Heart right ventricle (tissue), 16 donors: ENCODE results near the gene LLGL2. TPM values are rescaled to one million over a fixed set of nuclear protein-coding genes. Genes with fewer than 3 reads are reported as not detected.
A peak's percentile ranks its signal among the peaks of the same experiment; 100 is the strongest.

ENCODE experiments used
- ATAC-seq, 8 donors: fragments of 200-7000 bp; cut with Tn5 transposase; one replicate each; pipeline ENCODE4 v1.9.1; 2020; ENCODE audit warnings: mild to moderate bottlenecking in 8 of 8, moderate library complexity in 8 of 8, moderate number of reproducible peaks in 1 of 8
- DNase-seq, 2 donors: peaks; one replicate each; pipeline ENCODE4 v3.0.0-alpha.2; 2020
- H3K27ac ChIP-seq, 10 donors: fragments of 200-600 bp; sonication (generic) in 2 of 10; one replicate each; pipeline versions ENCODE4 v1.5.0 to v1.8.0; 2020 to 2022; ENCODE audit warnings: mild to moderate bottlenecking in 3 of 10
- H3K27me3 ChIP-seq, 7 donors: fragments of 200-600 bp; one replicate each; pipeline ENCODE4 v1.8.0; 2021 to 2022; ENCODE audit warnings: mild to moderate bottlenecking in 2 of 7
- H3K36me3 ChIP-seq, 9 donors: fragments of 200-600 bp; sonication (generic) in 1 of 9; one replicate each; pipeline versions ENCODE4 v1.5.0 to v1.8.0; 2020 to 2022; ENCODE audit warnings: mild to moderate bottlenecking in 2 of 9
- H3K4me1 ChIP-seq, 9 donors: fragments of 200-600 bp; sonication (generic) in 1 of 9; one replicate each; pipeline versions ENCODE4 v1.5.0 to v1.8.0; 2020 to 2022; ENCODE audit warnings: mild to moderate bottlenecking in 4 of 9
- H3K4me3 ChIP-seq, 10 donors: fragments of 200-600 bp; sonication (generic) in 2 of 10; one replicate each; pipeline versions ENCODE4 v1.5.0 to v1.8.0; 2020 to 2022; ENCODE audit warnings: mild to moderate bottlenecking in 7 of 10, moderate library complexity in 2 of 10
- H3K9me3 ChIP-seq, 11 donors: fragments of 200-600 bp in 10 of 11; sonication (generic) in 2 of 11; one replicate each; pipeline versions ENCODE4 v1.5.0 to v1.8.0; 2013 to 2022; ENCODE audit warnings: mild to moderate bottlenecking in 2 of 11, control low read depth in 1 of 11, moderate library complexity in 1 of 11
- WGBS, 2 donors: extraction: QIAGEN DNeasy Blood & Tissue Kit; methylation state at CpG; one replicate each; pipeline ENCODE4 v1.1.7; 2013; ENCODE audit warnings: inconsistent platforms in 1 of 2; 5-methylcytosine and 5-hydroxymethylcytosine counted together
- intact Hi-C, 10 donors: fragments of 100-400 bp; cut with DNase I; formaldehyde crosslinking; loops; one replicate each; pipeline versions ENCODE4 v1.11.1 to v1.14.2; 2022
- polyA plus RNA-seq, 2 donors: library from polyadenylated mRNA; stranded (reverse); fragments of 200-250 nt; gene quantifications; one replicate each; pipeline ENCODE4 v1.2.3, GENCODE V29; 2013
- total RNA-seq, 10 donors: library from RNA; stranded (reverse); fragmentation: NEBNext Ultra II Directional in 3 of 10; extraction: Animal tissue kit (Norgen Biotek cat#: 25700) in 3 of 10; gene quantifications; one replicate each; pipeline versions ENCODE4 v1.2.1 to v1.2.4, GENCODE V29; 2021 to 2023
- TF ChIP-seq, protein P1 (sequence below), 9 donors: fragments of 200-600 bp; sonication (generic) in 2 of 9; IDR thresholded peaks; one replicate each; pipeline versions ENCODE4 v1.5.0 to v1.8.0; 2021 to 2022; ENCODE audit warnings: antibody characterized with exemption in 9 of 9, mild to moderate bottlenecking in 5 of 9, moderate library complexity in 1 of 9
- donor health status: Arrhythmogenic right ventricular cardiomyopathy.
- donor health status: ischemic (EF 13 %, LVEDD 7.1; RV severe dilation, severe dysfunction).
- donor health status: healthy with polysubstance abuse.
- donor health status: DM: no; HTN: yes; CAD: no.
- donor health status: DM: no; HTN: no; CAD: no.
- donor health status: ischemic (EF 25% LVEDD 6.9; RV normal size, moderate dysfunction).
- donor health status: ischemic (EF 25% LVEDD 5.7; RV mildly dilated, moderate dysfunction).
- donor health status: healthy.
- donor health status: DM: yes; HTN: yes; CAD: no.
- donor health status: Ischemic cardiomyopathy.
- donor health status: ischemic (EF 35%, LVEDD 5.7; RV mildly dilated, moderate dysfunction).
- donor health status: nonischemic (EF 11% LVEDD 7.7; RV severe dilation, severe dysfunction).
- donor health status: DM: yes; HTN: yes; CAD: no.
- donor health status: PGD.
- donor health status: ischemic (EF 29% LVEDD 5.4; RV normal size, mild dysfunction).
- donor health status: nonischemic (EF 23%, LVEDD 6.1; RV moderate dilation, normal function).

LLGL2 gene
- total and polyA plus RNA-seq, 12 donors, result 1.1 to 14.8 (median 3.3) TPM

- no peak overlapping the region for H3K27ac ChIP-seq
- TF ChIP-seq, protein P1, sequence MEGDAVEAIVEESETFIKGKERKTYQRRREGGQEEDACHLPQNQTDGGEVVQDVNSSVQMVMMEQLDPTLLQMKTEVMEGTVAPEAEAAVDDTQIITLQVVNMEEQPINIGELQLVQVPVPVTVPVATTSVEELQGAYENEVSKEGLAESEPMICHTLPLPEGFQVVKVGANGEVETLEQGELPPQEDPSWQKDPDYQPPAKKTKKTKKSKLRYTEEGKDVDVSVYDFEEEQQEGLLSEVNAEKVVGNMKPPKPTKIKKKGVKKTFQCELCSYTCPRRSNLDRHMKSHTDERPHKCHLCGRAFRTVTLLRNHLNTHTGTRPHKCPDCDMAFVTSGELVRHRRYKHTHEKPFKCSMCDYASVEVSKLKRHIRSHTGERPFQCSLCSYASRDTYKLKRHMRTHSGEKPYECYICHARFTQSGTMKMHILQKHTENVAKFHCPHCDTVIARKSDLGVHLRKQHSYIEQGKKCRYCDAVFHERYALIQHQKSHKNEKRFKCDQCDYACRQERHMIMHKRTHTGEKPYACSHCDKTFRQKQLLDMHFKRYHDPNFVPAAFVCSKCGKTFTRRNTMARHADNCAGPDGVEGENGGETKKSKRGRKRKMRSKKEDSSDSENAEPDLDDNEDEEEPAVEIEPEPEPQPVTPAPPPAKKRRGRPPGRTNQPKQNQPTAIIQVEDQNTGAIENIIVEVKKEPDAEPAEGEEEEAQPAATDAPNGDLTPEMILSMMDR (IDR thresholded peaks at IDR 0.05), result no peak
- no peaks in the 10 kb centered on the region for H3K9me3 ChIP-seq
- 95% methylated on average over 21 of the region's 21 CpGs for WGBS, 2 donors
- no peaks in the 10 kb centered on the region for H3K27me3 ChIP-seq
- no peaks in the 10 kb centered on the region for H3K36me3 ChIP-seq
- no peak for ATAC-seq
- peaks cover 0 to 16% (median 0%) of the 10 kb centered on the region in 9 donors for H3K4me1 ChIP-seq
- H3K4me3 ChIP-seq, result no peak overlapping the region
- no peak for DNase-seq
- intact Hi-C loops, result no loop called here
Observed at GRCh38 chr17:75555679-75556153, 30.2 kb downstream of the LLGL2 start.

DNA sequence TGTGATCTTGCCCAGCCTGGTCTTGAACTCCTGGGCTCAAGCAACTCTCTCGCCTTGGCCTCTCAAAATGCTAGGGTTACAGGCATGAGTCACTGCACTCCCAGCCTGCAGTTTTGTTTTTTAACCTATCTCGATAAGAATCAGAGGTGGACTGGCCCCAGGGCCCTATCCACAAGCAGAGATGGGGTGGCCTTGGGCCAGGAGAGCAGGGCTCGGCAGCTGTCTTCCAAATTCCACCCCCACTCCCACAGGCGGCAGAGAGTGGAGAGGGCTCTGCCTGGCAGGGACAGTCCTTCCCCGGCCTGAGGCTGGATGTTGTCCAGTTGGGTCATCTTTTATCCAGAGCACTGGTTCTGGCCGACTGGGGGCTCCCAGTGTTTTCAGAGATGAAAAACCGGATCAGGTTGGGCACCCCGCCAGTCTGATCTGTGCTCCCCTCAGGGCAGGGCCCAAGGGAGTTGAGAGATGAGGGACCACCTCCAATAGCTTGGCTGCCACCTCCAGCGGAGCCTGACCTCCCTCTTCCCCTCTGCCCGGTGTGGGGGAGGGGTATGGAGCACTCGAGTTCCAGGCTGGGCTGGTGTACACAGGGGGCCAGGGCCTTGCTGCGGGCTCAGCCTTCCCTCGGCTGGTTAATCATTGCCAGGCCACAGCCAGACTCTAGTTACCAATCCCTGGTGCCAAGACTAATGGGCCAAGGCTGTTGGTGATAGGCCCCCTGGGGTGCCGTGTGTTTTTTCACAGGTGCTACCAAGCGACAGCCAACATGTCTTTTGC lies 31.8 kb downstream of the LLGL2 start:
- intact Hi-C loops, result no loop called here
- H3K27me3 ChIP-seq, result no peaks in the 10 kb centered on the region
- no peak overlapping the region for H3K4me3 ChIP-seq
- DNase-seq, result no peak
- peaks cover 0 to 16% (median 0%) of the 10 kb centered on the region in 9 donors for H3K4me1 ChIP-seq
- peak in 6 of 8 donors; percentile 19 to 57 (median 32) for ATAC-seq
- TF ChIP-seq, protein P1 (IDR thresholded peaks at IDR 0.05), result no peak
- no peaks in the 10 kb centered on the region for H3K9me3 ChIP-seq
- no peak overlapping the region for H3K27ac ChIP-seq
- no peaks in the 10 kb centered on the region for H3K36me3 ChIP-seq
- whole genome bisulfite sequencing, 2 donors, result 56 to 66% methylated on average over 15 of the region's 15 CpGs

GRCh38 chr17:75557852-75558665 lies 32.6 kb downstream of the LLGL2 start:
- TF ChIP-seq, protein P1 (IDR thresholded peaks at IDR 0.05), result no peak
- DNase-seq, result no peak
- 90 to 92% methylated on average over 18 of the region's 18 CpGs for WGBS, 2 donors

More at GRCh38 chr17:75557852-75558665, 32.6 kb downstream of the LLGL2 start:
- Histone ChIP-seq H3K36me3 (no peaks in the 10 kb centered on the region), H3K4me3 (no peak overlapping the region), H3K27me3 (no peaks in the 10 kb centered on the region), H3K9me3 (no peaks in the 10 kb centered on the region), H3K4me1 (peaks cover 0 to 10% (median 0%) of the 10 kb centered on the region in 9 donors), H3K27ac (no peak overlapping the region)
- no peak for ATAC-seq
- intact Hi-C loops, result no loop called here
